LoVo (cell line): Measurements from ENCODE around the gene RPL27.
A peak's percentile ranks its signal among the peaks of the same experiment; 100 is the strongest.
"Not testable (repeated sequence)": the region's sequence is repeated elsewhere in the genome, so short reads cannot be mapped to it uniquely, and the experiment has no call there.

Experiments used
- DNase-seq: peaks from one replicate; pipeline ENCODE4 v3.0.0-alpha.2; 2016; ENCODE audit warnings: low spot score

Gene RPL27

GRCh38 chr17:42993913-42994312 lies 4.3 kb upstream of the RPL27 start:
- not testable (repeated sequence) for DNase-seq

- no peak for DNase-seq
Measured at GRCh38 chr17:42997390-42997983, 732 bp upstream of the RPL27 start.

GRCh38 chr17:42999003-42999525 lies 845 bp downstream of the RPL27 start:
- no peak for DNase-seq

- DNase-seq: not testable (repeated sequence)
Measured at GRCh38 chr17:43000894-43001293, 2.7 kb downstream of the RPL27 start.

GRCh38 chr17:43003542-43004172 lies 5.4 kb downstream of the RPL27 start:
- DNase-seq: peak; percentile 27

GRCh38 chr17:43006639-43007551 lies 8.7 kb downstream of the RPL27 start, which contains the start of gene IFI35:
IFI35 (plus strand) TSS chr17:43006784; CDS start chr17:43006948, 164 bp downstream.
- DNase-seq: peak; percentile 85

- peak; percentile 87 for DNase-seq
Measured at GRCh38 chr17:43010667-43011308, 12.6 kb downstream of the RPL27 start.

GRCh38 chr17:43011728-43012472 lies 13.7 kb downstream of the RPL27 start:
- DNase-seq: no peak

GRCh38 chr17:43013296-43013695 lies 15.1 kb downstream of the RPL27 start:
- DNase-seq: no peak

- no peak for DNase-seq
Measured at GRCh38 chr17:43014020-43014648, 15.9 kb downstream of the RPL27 start.

- DNase-seq: no peak
Measured at GRCh38 chr17:43014649-43015542, 16.7 kb downstream of the RPL27 start.

GRCh38 chr17:43015579-43015978 lies 17.4 kb downstream of the RPL27 start:
- no peak for DNase-seq

GRCh38 chr17:43016216-43016615 lies 18.0 kb downstream of the RPL27 start:
- DNase-seq: no peak

- no peak for DNase-seq
Measured at GRCh38 chr17:43018008-43018853, 20.0 kb downstream of the RPL27 start.

- no peak for DNase-seq
Measured at GRCh38 chr17:43018932-43019331, 20.7 kb downstream of the RPL27 start.

GRCh38 chr17:43019418-43019817 lies 21.2 kb downstream of the RPL27 start:
- DNase-seq: no peak

GRCh38 chr17:43020030-43020621 lies 21.9 kb downstream of the RPL27 start:
- no peak for DNase-seq
